Left lung (tissue), 10 donors: ENCODE measurements around the gene SLC5A8. TPM values are rescaled to one million over a fixed set of nuclear protein-coding genes. Genes with fewer than 3 reads are reported as not detected.
"Not testable (repeated sequence)": the region's sequence is repeated elsewhere in the genome, so short reads cannot be mapped to it uniquely, and the experiment has no call there.

ENCODE experiments used
- ATAC-seq: fragments of 200-7000 bp; cut with Tn5 transposase; one replicate; pipeline ENCODE4 v1.9.1; 2020; ENCODE audit warnings: moderate library complexity
- DNase-seq, 4 donors: peaks; one replicate each; pipeline ENCODE4 v3.0.0-alpha.2; 2013 to 2020
- H3K27ac ChIP-seq, 2 donors: fragments of 200-600 bp; sonication (generic) in 1 of 2; one replicate each; pipeline versions ENCODE4 v1.5.0 to v1.8.0; 2020 to 2021
- H3K27me3 ChIP-seq, 2 donors: fragments of 200-600 bp; sonication (generic) in 1 of 2; one replicate each; pipeline versions ENCODE4 v1.5.0 to v1.8.0; 2020 to 2021
- H3K36me3 ChIP-seq, 2 donors: fragments of 200-600 bp; sonication (generic) in 1 of 2; one replicate each; pipeline versions ENCODE4 v1.5.0 to v1.8.0; 2020 to 2021
- H3K4me1 ChIP-seq, 2 donors: fragments of 200-600 bp; one replicate each; pipeline ENCODE4 v1.8.0; 2021
- H3K4me3 ChIP-seq, 2 donors: fragments of 200-600 bp; sonication (generic) in 1 of 2; one replicate each; pipeline versions ENCODE4 v1.5.0 to v1.8.0; 2020 to 2021; ENCODE audit warnings: mild to moderate bottlenecking in 1 of 2
- H3K9me3 ChIP-seq, 2 donors: fragments of 200-600 bp; sonication (generic) in 1 of 2; one replicate each; pipeline versions ENCODE4 v1.5.0 to v1.8.0; 2020 to 2021
- intact Hi-C, 2 donors: fragments of 100-400 bp; cut with DNase I; formaldehyde crosslinking; loops; one replicate each; pipeline versions ENCODE4 v1.11.2 to v1.14.2; 2022
- polyA plus RNA-seq, 6 donors: library from polyadenylated mRNA; unstranded; fragments of 120-200 nt; gene quantifications; one replicate each; pipeline ENCODE4 v1.2.1, GENCODE V29; 2013; ENCODE audit not compliant: insufficient read length in 6 of 6
- total RNA-seq, 2 donors: library from RNA; stranded (reverse); fragmentation: NEBNext Ultra II Directional; extraction: Animal tissue kit (Norgen Biotek cat#: 25700); gene quantifications; one replicate each; pipeline ENCODE4 v1.2.1, GENCODE V29; 2021
- TF ChIP-seq, protein P1 (sequence below), 2 donors: fragments of 200-600 bp; sonication (generic) in 1 of 2; IDR thresholded peaks; one replicate each; pipeline versions ENCODE4 v1.5.0 to v1.8.0; 2021; ENCODE audit warnings: antibody characterized with exemption in 2 of 2
- donor health status: DM: no; HTN: yes; CAD: no.
- donor health status: DM: no; HTN: no; CAD: no.

The SLC5A8 gene
- total and polyA plus RNA-seq, 8 donors, result 0.04 to 5.5 (median 0.17) TPM; not detected in 2

DNA sequence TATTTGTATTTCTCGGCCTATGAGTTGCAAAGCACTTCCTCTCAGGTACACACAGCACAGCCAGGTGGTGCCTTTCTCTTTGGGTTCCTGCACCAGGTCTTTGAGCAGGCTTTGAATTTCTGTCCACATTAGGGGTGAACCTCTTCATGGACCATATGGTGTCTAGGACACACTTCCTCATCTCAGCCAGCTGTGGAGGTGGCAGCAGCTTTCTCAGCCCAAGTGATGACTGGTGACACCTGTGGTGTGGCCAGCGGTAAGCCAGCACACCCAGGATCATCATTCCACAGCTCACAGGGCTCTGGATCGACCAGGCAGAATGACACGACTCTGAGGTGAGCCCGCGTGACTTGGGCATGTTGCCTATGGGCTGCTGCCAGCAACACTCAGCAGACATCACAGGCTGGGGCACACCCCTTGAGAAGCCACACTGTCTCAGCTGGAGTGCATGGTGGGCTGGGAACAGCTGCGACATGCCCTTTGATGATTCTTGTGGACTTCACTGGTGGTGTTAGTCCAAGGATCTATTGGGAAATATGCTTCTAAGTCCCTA, 36.8 kb downstream of the SLC5A8 start:
- no peak for DNase-seq
- no peak for ATAC-seq
- Histone ChIP-seq H3K4me3 (no peak overlapping the region), H3K9me3 (no peaks in the 10 kb centered on the region), H3K36me3 (no peaks in the 10 kb centered on the region), H3K27ac (no peak overlapping the region), H3K4me1 (no peaks in the 10 kb centered on the region), H3K27me3 (no peaks in the 10 kb centered on the region)
- TF ChIP-seq, protein P1, sequence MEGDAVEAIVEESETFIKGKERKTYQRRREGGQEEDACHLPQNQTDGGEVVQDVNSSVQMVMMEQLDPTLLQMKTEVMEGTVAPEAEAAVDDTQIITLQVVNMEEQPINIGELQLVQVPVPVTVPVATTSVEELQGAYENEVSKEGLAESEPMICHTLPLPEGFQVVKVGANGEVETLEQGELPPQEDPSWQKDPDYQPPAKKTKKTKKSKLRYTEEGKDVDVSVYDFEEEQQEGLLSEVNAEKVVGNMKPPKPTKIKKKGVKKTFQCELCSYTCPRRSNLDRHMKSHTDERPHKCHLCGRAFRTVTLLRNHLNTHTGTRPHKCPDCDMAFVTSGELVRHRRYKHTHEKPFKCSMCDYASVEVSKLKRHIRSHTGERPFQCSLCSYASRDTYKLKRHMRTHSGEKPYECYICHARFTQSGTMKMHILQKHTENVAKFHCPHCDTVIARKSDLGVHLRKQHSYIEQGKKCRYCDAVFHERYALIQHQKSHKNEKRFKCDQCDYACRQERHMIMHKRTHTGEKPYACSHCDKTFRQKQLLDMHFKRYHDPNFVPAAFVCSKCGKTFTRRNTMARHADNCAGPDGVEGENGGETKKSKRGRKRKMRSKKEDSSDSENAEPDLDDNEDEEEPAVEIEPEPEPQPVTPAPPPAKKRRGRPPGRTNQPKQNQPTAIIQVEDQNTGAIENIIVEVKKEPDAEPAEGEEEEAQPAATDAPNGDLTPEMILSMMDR (IDR thresholded peaks at IDR 0.05), result no peak
- intact Hi-C loops, result no loop called here

DNA sequence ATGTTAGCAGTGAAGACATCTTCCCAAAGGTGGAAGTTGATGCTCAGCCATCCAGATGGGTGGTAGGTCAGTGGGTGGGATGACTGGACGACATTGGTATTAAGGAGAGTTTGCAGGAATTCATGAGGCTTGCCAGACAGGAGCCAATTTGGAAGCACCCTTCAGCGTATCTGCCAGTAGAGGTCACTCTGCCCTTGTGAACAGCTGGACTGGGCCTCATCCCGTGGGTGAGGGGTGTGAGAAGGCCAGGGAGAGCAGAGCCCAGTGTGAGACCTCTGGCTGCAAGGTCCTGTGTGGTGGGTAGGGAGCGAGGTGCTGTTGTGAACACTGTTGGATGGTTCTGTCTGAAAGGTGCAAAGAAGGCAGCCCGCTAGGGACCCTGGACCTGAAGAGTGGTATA, 37.7 kb downstream of the SLC5A8 start:
- no peak overlapping the region for H3K4me3 ChIP-seq
- no peaks in the 10 kb centered on the region for H3K4me1 ChIP-seq
- peak; percentile 61 for ATAC-seq
- no peaks in the 10 kb centered on the region for H3K27me3 ChIP-seq
- TF ChIP-seq, protein P1 (IDR thresholded peaks at IDR 0.05), result no peak
- no peaks in the 10 kb centered on the region for H3K36me3 ChIP-seq
- intact Hi-C loops, result no loop called here
- no peaks in the 10 kb centered on the region for H3K9me3 ChIP-seq
- H3K27ac ChIP-seq, result no peak overlapping the region
- no peak for DNase-seq

DNA sequence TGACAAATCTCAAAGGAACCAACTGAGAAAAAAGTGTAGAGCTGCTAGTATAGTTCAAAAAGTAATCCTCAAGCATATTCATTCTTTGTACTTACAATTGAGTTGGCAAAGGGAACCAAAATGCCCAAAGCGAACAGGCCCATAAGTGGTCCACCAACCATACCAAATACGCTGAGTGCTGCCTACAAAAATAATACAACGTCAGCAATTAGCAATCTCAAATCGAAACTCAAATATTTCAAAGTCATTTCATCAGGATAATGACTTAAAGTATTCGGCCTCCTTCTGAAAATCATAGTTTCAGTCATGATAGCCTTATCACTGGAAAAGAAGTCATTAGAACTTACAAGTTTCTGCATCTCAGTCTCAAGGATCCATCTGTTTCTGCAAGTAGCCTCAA, 42.0 kb downstream of the SLC5A8 start:
- no peaks in the 10 kb centered on the region for H3K27me3 ChIP-seq
- H3K36me3 ChIP-seq, result no peaks in the 10 kb centered on the region
- no peak for ATAC-seq
- intact Hi-C loops, result no loop called here
- no peaks in the 10 kb centered on the region for H3K4me1 ChIP-seq
- no peak for DNase-seq
- no peak overlapping the region for H3K4me3 ChIP-seq
- H3K27ac ChIP-seq, result no peak overlapping the region
- TF ChIP-seq, protein P1 (IDR thresholded peaks at IDR 0.05), result no peak
- no peaks in the 10 kb centered on the region for H3K9me3 ChIP-seq

DNA sequence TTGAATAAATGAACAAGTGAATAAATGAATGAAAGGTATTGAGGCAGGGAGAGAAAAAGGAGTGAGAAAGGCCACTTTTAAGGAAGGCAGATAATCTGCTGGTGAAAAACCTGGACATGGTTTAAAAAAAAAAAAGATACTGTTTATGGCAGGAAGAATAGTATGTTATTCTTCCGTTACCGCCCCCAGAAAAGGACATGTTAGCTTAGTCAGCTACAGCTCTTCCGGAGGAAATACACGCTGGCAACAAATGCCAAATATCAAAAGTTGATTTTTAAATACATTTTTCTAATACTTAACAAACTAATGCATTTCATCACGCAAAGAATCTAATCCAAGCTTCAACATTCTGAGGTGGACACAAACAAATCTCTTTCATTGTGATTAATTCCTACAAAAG, 43.2 kb downstream of the SLC5A8 start:
- DNase-seq, result no peak
- TF ChIP-seq, protein P1 (IDR thresholded peaks at IDR 0.05), result no peak

DNA sequence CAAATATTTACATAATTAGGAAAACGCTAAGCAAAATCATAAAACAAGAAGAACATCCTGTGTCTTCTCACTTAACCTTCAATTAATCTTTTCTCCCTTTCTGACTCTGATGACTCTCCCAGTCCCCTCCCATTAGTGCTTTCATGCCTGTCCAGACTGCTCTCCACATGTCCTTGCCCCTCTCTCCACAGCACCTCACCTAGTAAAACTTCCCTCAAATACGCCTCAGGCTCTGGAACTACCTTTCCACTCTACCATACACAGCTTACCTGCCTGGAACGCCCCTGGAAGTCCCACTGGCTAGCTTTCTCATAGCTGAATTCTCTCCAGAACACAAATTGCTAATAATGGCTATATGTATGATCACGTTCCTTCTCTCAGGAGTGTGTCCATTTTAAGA, 44.7 kb downstream of the SLC5A8 start:
- no peaks in the 10 kb centered on the region for H3K36me3 ChIP-seq
- ATAC-seq (no peak), DNase-seq (no peak)
- no peaks in the 10 kb centered on the region for H3K4me1 ChIP-seq
- no peaks in the 10 kb centered on the region for H3K9me3 ChIP-seq
- intact Hi-C loops, result no loop called here
- H3K4me3 ChIP-seq, result no peak overlapping the region
- no peaks in the 10 kb centered on the region for H3K27me3 ChIP-seq
- TF ChIP-seq, protein P1 (IDR thresholded peaks at IDR 0.05), result no peak
- no peak overlapping the region for H3K27ac ChIP-seq

More for the DNA sequence above, 43.2 kb downstream of the SLC5A8 start:
- Histone ChIP-seq H3K4me3 (no peak overlapping the region), H3K27ac (no peak overlapping the region), H3K36me3 (no peaks in the 10 kb centered on the region), H3K9me3 (no peaks in the 10 kb centered on the region), H3K4me1 (no peaks in the 10 kb centered on the region), H3K27me3 (no peaks in the 10 kb centered on the region)
- no peak for ATAC-seq
- intact Hi-C loops, result no loop called here

DNA sequence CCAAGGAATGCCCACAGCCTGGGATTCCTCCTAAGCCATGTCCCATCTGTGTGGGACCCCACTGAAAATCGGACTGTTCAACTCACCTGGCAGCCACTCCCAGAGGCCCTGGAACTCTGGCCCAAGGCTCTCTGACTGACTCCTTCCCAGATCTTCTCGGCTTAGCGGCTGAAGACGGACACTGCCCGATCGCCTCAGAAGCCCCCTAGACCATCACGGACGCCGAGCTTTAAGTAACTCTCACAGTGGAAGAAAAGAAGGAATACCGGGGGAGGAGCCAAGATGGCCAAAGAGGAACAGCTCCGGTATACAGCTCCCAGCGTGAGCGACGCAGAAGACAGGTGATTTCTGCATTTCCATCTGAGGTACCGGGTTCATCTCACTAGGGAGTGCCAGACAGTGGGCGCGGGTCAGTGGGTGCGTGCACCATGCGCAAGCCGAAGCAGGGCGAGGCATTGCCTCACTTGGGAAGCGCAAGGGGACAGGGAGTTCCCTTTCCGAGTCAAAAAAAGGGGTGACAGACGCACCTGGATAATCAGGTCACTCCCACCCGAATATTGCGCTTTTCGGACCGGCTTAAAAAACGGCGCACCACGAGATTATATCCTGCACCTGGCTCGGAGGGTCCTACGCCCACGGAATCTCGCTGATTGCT, 64.1 kb downstream of the SLC5A8 start:
- H3K36me3 ChIP-seq, H3K27me3 ChIP-seq, H3K4me3 ChIP-seq, intact Hi-C loops, ATAC-seq, H3K9me3 ChIP-seq, H3K4me1 ChIP-seq, H3K27ac ChIP-seq: not testable (repeated sequence)
- DNase-seq, result peak in 1 of 4 donors; percentile 22
